Measurements from ENCODE around the gene RGR. TPM values are rescaled to one million over a fixed set of nuclear protein-coding genes. Genes with fewer than 3 reads are reported as not detected.

RGR gene
- total RNA-seq = not detected

DNA sequence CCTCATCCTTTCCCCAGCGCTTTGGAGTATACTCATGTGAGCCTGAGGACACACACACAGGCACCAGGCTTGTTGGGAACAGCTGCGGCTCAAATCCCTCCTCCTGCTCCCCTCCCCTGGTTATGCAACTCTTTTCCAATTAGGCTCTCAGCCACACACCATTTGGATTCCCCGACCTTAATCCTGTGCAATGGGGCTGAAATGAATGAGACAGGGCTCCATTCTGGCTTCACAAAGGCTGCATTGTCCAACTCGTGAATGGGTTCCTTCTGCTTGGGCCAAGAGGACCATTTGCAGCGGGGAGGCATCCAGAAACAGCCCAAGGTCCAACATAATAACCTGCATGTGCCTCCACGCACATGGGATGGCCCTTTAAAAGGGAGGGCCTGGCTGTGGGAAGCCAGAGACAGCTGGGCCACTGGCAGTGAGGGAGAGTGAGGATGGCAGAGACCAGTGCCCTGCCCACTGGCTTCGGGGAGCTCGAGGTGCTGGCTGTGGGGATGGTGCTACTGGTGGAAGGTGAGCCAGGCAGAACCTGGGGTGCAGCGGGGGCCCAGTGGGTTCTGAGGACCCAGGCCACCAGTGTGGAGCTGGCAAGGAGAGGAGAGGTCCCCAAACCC lies at the start of gene RGR:
Gene RGR (plus strand): TSS at position 403 of the 620 bp plus-strand sequence. CDS start 38 bp downstream, at position 441.
- no peaks in the 10 kb centered on the region for H3K27me3 Mint-ChIP-seq (ENCODE audit: low read depth)
- no peaks in the 10 kb centered on the region for H3K9me3 Mint-ChIP-seq (ENCODE audit: insufficient read depth)
- H3K36me3 Mint-ChIP-seq (ENCODE audit: low read depth) = no peaks in the 10 kb centered on the region
- ChIA-PET POLR2A (no interaction called here), CTCF (no interaction called here)
- ATAC-seq (no peak), DNase-seq (no peak)
- no peak within 1 kb of the TSS for H3K27ac Mint-ChIP-seq
- H3K4me3 Mint-ChIP-seq = no peak within 1 kb of the TSS
- H3K4me1 Mint-ChIP-seq (ENCODE audit: low read depth) = no peaks in the 10 kb centered on the region

DNA sequence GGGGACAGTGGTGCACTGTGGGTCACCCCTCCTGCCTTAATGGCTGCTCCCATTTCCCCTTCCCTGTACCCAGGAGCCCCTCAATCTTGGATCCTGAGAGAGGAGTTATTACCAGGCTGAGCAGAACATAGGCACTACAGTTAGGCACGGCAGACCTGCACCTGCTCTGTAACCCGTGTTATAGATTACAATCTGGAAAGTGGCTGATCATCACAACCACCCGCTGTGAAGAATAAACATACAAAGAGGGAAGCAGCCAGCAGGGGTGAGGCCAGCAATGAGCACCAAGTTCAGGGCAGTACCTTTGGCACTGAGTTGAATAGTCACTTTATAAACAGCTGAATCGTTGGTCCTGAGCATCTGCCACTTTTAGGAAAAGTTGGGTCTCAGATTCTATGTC lies 48.8 kb upstream of the RGR start:
- CTCF ChIA-PET = interaction anchor here (1.9 to 2.8 kb wide), 2 partner anchors 48 to 341 kb away, joined by 5 to 16 read pairs; no protein-coding TSS in a partner anchor
- POLR2A ChIA-PET = interaction anchor here (1.2 kb wide), 1 partner anchor 133 kb away, joined by 3 read pairs; no protein-coding TSS in a partner anchor

DNA sequence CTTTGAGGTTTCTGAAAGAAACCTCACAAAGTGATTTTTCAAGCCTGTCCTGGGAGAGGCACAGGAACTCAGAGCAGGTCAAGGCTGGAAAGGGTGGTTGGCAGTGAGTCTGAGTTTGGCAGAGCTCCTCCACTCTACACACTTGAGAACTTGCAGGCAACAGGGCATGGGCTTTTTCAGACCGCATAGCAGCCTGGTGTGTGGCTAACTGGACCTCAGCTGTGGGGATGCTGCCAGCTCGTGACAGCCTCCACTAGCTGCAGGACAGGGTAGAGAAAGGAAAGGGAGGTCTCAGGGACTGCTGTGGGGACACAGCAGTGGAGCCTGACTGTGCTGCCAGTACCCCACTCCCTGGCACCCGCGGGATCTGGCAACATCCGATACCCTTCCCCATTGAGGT lies 47.9 kb upstream of the RGR start:
- H3K27ac Mint-ChIP-seq = no peak overlapping the region
- H3K27me3 Mint-ChIP-seq (ENCODE audit: low read depth) = peaks cover 51% of the 10 kb centered on the region
- H3K4me1 Mint-ChIP-seq (ENCODE audit: low read depth) = peaks cover 8% of the 10 kb centered on the region
- DNase-seq (no peak), ATAC-seq (no peak)
- CTCF ChIA-PET = no interaction called here
- POLR2A ChIA-PET = interaction anchor here (1.2 kb wide), 1 partner anchor 132 kb away, joined by 3 read pairs; no protein-coding TSS in a partner anchor
- H3K4me3 Mint-ChIP-seq = no peak overlapping the region
- H3K9me3 Mint-ChIP-seq (ENCODE audit: insufficient read depth) = no peaks in the 10 kb centered on the region
- H3K36me3 Mint-ChIP-seq (ENCODE audit: low read depth) = no peaks in the 10 kb centered on the region

More for the DNA sequence above, 48.8 kb upstream of the RGR start:
- Mint-ChIP-seq H3K9me3 (ENCODE audit: insufficient read depth) (no peaks in the 10 kb centered on the region), H3K4me3 (no peak overlapping the region), H3K36me3 (ENCODE audit: low read depth) (no peaks in the 10 kb centered on the region), H3K4me1 (ENCODE audit: low read depth) (peaks cover 14% of the 10 kb centered on the region), H3K27ac (no peak overlapping the region), H3K27me3 (ENCODE audit: low read depth) (peaks cover 56% of the 10 kb centered on the region)
- ATAC-seq = no peak
- no peak for DNase-seq

- CTCF ChIA-PET = no interaction called here
- Mint-ChIP-seq H3K27ac (no peak overlapping the region), H3K36me3 (ENCODE audit: low read depth) (no peaks in the 10 kb centered on the region), H3K4me1 (ENCODE audit: low read depth) (peaks cover 8% of the 10 kb centered on the region), H3K27me3 (ENCODE audit: low read depth) (peaks cover 51% of the 10 kb centered on the region), H3K9me3 (ENCODE audit: insufficient read depth) (no peaks in the 10 kb centered on the region), H3K4me3 (no peak overlapping the region)
- POLR2A ChIA-PET = interaction anchor here (0.9 kb wide), 1 partner anchor 20 kb away, joined by 3 read pairs; no protein-coding TSS in a partner anchor
- DNase-seq (no peak), ATAC-seq (no peak)
These were observed 47.2 kb upstream of the RGR start for GRCh38 chr10:84197643-84198042.

DNA sequence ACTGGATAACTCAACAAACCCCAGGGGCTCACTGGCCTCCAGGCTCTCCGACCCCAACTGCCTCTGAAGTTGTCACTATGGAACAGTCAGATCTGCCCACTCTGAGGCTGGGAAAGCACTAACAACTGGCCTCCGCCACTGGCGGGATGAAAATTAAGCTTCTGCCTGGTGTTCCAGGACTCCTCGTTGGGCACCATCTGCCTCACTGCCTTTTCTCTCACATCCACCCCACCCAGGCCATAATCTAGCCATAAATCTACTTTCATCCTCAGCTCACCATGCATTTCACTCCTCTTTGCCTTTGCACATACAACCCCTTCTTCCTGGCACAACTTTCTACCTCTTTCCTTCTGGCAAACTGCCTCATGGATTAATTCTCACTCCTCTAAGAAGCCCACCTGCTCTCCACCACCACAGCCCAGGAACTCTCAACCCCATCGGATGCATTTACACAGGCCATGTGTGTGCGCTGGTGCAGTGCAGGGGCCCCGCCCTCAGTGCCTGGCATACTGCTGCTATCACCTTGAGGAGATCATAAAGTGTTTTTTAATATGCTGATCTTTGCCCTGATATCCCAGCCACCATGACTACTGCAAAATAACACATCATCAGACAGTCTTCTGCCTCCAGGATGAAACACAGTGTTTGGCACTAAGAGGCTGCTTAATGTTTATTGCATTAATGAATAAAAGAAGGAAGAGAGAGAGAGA lies 46.5 kb upstream of the RGR start:
- ATAC-seq (no peak), DNase-seq (no peak)
- ChIA-PET CTCF (no interaction called here), POLR2A (interaction anchor here (0.9 kb wide), 1 partner anchor 21 kb away, joined by 3 read pairs; no protein-coding TSS in a partner anchor)
- no peak overlapping the region for H3K4me3 Mint-ChIP-seq
- H3K27ac Mint-ChIP-seq = no peak overlapping the region
- H3K9me3 Mint-ChIP-seq (ENCODE audit: insufficient read depth) = no peaks in the 10 kb centered on the region
- peaks cover 8% of the 10 kb centered on the region for H3K4me1 Mint-ChIP-seq (ENCODE audit: low read depth)
- H3K27me3 Mint-ChIP-seq (ENCODE audit: low read depth) = peaks cover 44% of the 10 kb centered on the region
- no peaks in the 10 kb centered on the region for H3K36me3 Mint-ChIP-seq (ENCODE audit: low read depth)

DNA sequence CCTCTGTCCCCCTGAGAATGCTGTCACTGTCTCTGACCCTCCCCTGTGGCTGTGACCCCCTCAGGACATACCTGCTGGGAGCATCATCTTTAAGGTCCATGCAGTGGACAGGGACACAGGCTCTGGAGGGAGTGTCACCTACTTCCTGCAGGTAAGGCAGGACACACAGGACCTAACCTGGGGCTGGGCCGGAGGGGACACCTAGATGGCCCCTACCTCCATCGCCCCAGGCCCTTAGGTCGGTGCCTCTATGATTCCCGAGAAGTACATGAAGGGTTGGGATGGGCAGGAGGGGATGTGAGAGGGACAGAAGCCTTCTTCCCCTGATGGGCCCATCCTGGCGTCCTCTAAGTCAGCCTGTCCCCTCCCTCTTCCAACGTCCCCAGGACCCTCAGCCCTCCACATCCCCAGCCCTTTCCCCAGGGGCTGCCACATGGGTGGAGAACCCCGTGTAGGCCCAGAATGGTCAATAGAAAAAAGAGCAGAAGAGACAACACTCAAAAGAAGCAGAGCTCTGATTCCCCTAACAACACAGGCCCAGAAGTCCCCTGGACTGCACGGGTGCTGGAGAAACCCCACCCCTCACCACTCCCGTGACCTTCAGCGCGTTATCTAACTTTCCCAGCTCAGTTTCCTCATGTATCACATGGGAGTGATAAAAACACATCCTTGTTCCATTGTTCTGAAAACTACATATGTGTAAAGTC lies 44.2 kb upstream of the RGR start:
- Mint-ChIP-seq H3K4me3 (no peak overlapping the region), H3K27me3 (ENCODE audit: low read depth) (peaks cover 29% of the 10 kb centered on the region), H3K9me3 (ENCODE audit: insufficient read depth) (no peaks in the 10 kb centered on the region), H3K36me3 (ENCODE audit: low read depth) (no peaks in the 10 kb centered on the region), H3K27ac (no peak overlapping the region), H3K4me1 (ENCODE audit: low read depth) (no peaks in the 10 kb centered on the region)
- CTCF ChIA-PET = interaction anchor here (0.8 to 10.1 kb wide), 3 partner anchors 8 to 53 kb away, joined by 3 to 111 read pairs (median 3); no protein-coding TSS in a partner anchor
- DNase-seq = no peak
- POLR2A ChIA-PET = interaction anchor here (0.6 kb wide), 1 partner anchor 51 kb away, joined by 3 read pairs; no protein-coding TSS in a partner anchor
- ATAC-seq = no peak

GRCh38 chr10:84201244-84201606 lies 43.6 kb upstream of the RGR start:
- H3K27ac Mint-ChIP-seq = no peak overlapping the region
- H3K27me3 Mint-ChIP-seq (ENCODE audit: low read depth) = peaks cover 24% of the 10 kb centered on the region
- no peaks in the 10 kb centered on the region for H3K4me1 Mint-ChIP-seq (ENCODE audit: low read depth)
- H3K4me3 Mint-ChIP-seq = no peak overlapping the region
- DNase-seq = no peak
- CTCF ChIA-PET = interaction anchor here (0.8 to 10.1 kb wide), 3 partner anchors 9 to 53 kb away, joined by 3 to 111 read pairs (median 3); no protein-coding TSS in a partner anchor
- no peak for ATAC-seq
- H3K36me3 Mint-ChIP-seq (ENCODE audit: low read depth) = no peaks in the 10 kb centered on the region
- no peaks in the 10 kb centered on the region for H3K9me3 Mint-ChIP-seq (ENCODE audit: insufficient read depth)
- POLR2A ChIA-PET = no interaction called here

- ATAC-seq (no peak), DNase-seq (no peak)
- POLR2A ChIA-PET = no interaction called here
- Mint-ChIP-seq H3K4me1 (ENCODE audit: low read depth) (no peaks in the 10 kb centered on the region), H3K27ac (no peak overlapping the region), H3K9me3 (ENCODE audit: insufficient read depth) (no peaks in the 10 kb centered on the region), H3K27me3 (ENCODE audit: low read depth) (peaks cover 20% of the 10 kb centered on the region), H3K36me3 (ENCODE audit: low read depth) (no peaks in the 10 kb centered on the region), H3K4me3 (no peak overlapping the region)
- CTCF ChIA-PET = interaction anchor here (0.8 to 10.1 kb wide), 2 partner anchors 9 to 54 kb away, joined by 3 to 111 read pairs; no protein-coding TSS in a partner anchor
These were observed 43.2 kb upstream of the RGR start for GRCh38 chr10:84201682-84202081.

GRCh38 chr10:84202349-84202748 lies 42.5 kb upstream of the RGR start:
- Mint-ChIP-seq H3K27me3 (ENCODE audit: low read depth) (peaks cover 18% of the 10 kb centered on the region), H3K4me3 (no peak overlapping the region), H3K36me3 (ENCODE audit: low read depth) (no peaks in the 10 kb centered on the region), H3K4me1 (ENCODE audit: low read depth) (no peaks in the 10 kb centered on the region), H3K9me3 (ENCODE audit: insufficient read depth) (no peaks in the 10 kb centered on the region), H3K27ac (no peak overlapping the region)
- no peak for ATAC-seq
- ChIA-PET POLR2A (interaction anchor here (1.1 kb wide), 1 partner anchor 11 kb away, joined by 3 read pairs; no protein-coding TSS in a partner anchor), CTCF (interaction anchor here (1.4 to 10.1 kb wide), 2 partner anchors 10 to 54 kb away, joined by 6 to 111 read pairs; no protein-coding TSS in a partner anchor)
- no peak for DNase-seq

DNA sequence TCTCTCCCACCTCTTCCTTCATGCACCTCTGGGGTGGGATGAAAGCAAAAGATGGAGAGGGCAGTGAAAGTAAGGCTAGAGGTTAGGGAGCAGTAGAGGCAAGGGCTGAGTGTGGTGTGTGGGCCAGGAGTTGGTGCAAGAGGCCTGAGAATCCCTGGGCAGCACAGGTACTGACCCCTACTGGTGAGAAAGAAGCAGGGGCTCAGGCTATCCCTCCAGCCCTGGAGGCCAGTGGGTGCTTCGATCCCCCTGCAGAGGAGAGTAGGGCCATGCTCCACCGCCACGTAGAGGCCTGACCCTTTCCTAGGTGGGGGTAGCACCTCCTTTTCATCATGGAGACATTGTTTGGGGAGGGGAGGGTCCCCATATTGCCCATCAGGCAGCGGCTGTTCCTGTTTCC lies 40.7 kb upstream of the RGR start:
- Mint-ChIP-seq H3K36me3 (ENCODE audit: low read depth) (no peaks in the 10 kb centered on the region), H3K27ac (no peak overlapping the region), H3K4me3 (no peak overlapping the region), H3K4me1 (ENCODE audit: low read depth) (no peaks in the 10 kb centered on the region), H3K9me3 (ENCODE audit: insufficient read depth) (no peaks in the 10 kb centered on the region), H3K27me3 (ENCODE audit: low read depth) (peaks cover 13% of the 10 kb centered on the region)
- DNase-seq (no peak), ATAC-seq (no peak)
- CTCF ChIA-PET = interaction anchor here (0.5 to 10.1 kb wide), 5 partner anchors 11 to 66 kb away, joined by 3 to 111 read pairs (median 6); no protein-coding TSS in a partner anchor
- POLR2A ChIA-PET = no interaction called here

DNA sequence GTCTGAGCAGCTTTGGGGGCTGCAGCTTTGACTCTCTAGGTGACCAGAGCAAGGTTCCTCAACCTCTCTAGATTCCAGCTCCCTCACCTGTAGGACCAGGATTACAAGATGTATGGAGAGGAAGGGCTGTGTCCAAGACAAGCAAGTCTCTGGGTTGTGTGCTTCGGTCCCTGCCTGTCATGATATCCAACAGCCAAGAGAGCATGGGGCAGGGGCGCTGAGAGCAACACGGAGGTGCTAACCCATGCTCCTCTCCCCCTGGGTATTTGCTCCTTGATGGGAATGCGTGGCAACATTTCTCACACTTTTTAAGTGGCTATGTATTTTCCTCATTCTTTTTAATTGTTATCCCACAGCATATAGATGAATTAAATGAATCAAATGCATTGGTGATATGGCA lies 40.2 kb upstream of the RGR start:
- ATAC-seq (no peak), DNase-seq (no peak)
- POLR2A ChIA-PET = no interaction called here
- Mint-ChIP-seq H3K27ac (no peak overlapping the region), H3K4me1 (ENCODE audit: low read depth) (no peaks in the 10 kb centered on the region), H3K4me3 (no peak overlapping the region), H3K36me3 (ENCODE audit: low read depth) (no peaks in the 10 kb centered on the region), H3K27me3 (ENCODE audit: low read depth) (peaks cover 13% of the 10 kb centered on the region), H3K9me3 (ENCODE audit: insufficient read depth) (no peaks in the 10 kb centered on the region)
- CTCF ChIA-PET = interaction anchor here (0.7 to 10.1 kb wide), 12 partner anchors 10 to 85 kb away, joined by 3 to 111 read pairs (median 5); partner anchors contain the start of gene GHITM

All from activated CD8-positive, alpha-beta T cell treated with anti-CD3 and anti-CD28 coated beads, Interleukin-2, amount 10 ng/mL, durations not matched to agents 7 days and 5 days (primary cell).